GM23338 (cell line): ENCODE measurements around the gene RAD50.

ENCODE experiments used
- CREB1 ChIP-seq: fragments of 250-450 bp; sonication (Bioruptor Pico); IDR thresholded peaks from 2 replicates; pipeline ENCODE4 v1.5.0; 2020; ENCODE audit warnings: low read depth, mild to moderate bottlenecking, moderate library complexity
- EZH2 ChIP-seq: fragments of 200-600 bp; sonication (generic); IDR thresholded peaks from one replicate; pipeline ENCODE4 v1.8.0; 2017; ENCODE audit warnings: antibody characterized with exemption, mild to moderate bottlenecking, low read depth; ENCODE audit not compliant: unreplicated experiment
- EZH2phosphoT487 ChIP-seq: fragments of 200-600 bp; sonication (generic); IDR thresholded peaks from one replicate; pipeline ENCODE4 v1.8.1; 2018; ENCODE audit warnings: antibody characterized with exemption; ENCODE audit not compliant: unreplicated experiment
- POLR2AphosphoS5 ChIP-seq: IDR thresholded peaks from 2 replicates; pipeline ENCODE4 v1.6.1; 2016; ENCODE audit warnings: antibody characterized with exemption, low read depth
- STAT1 ChIP-seq: IDR thresholded peaks from one replicate; pipeline ENCODE4 v1.6.1; 2016; ENCODE audit warnings: antibody characterized with exemption; ENCODE audit not compliant: unreplicated experiment
- ZNF114 ChIP-seq: fragments of 250-450 bp; sonication (Bioruptor Pico); IDR thresholded peaks from 2 replicates; pipeline ENCODE4 v1.5.0; 2020; ENCODE audit warnings: mild to moderate bottlenecking, moderate library complexity
- ZNF331 ChIP-seq: fragments of 250-450 bp; sonication (Bioruptor Pico); IDR thresholded peaks from 2 replicates; pipeline ENCODE4 v1.5.0; 2020; ENCODE audit warnings: low read depth, mild to moderate bottlenecking, moderate library complexity
- TF ChIP-seq, protein P1 (sequence below), 2 experiments: fragments of 200-600 bp in 1 of 2; sonication (generic) in 1 of 2; conservative IDR thresholded peaks; 2 replicates each; pipeline versions ENCODE4 v1.5.1 to v1.6.1; 2016 to 2017; ENCODE audit warnings: antibody characterized with exemption in 2 of 2, low read depth in 2 of 2, mild to moderate bottlenecking in 2 of 2, moderate library complexity in 1 of 2
- TF ChIP-seq, protein P2 (sequence below): IDR thresholded peaks from one replicate; pipeline ENCODE4 v1.6.1; 2018; ENCODE audit warnings: antibody characterized with exemption; ENCODE audit not compliant: unreplicated experiment
- TF ChIP-seq, protein P3 (sequence below): IDR thresholded peaks from 2 replicates; pipeline ENCODE4 v1.6.1; 2016; ENCODE audit warnings: antibody characterized with exemption

DNA sequence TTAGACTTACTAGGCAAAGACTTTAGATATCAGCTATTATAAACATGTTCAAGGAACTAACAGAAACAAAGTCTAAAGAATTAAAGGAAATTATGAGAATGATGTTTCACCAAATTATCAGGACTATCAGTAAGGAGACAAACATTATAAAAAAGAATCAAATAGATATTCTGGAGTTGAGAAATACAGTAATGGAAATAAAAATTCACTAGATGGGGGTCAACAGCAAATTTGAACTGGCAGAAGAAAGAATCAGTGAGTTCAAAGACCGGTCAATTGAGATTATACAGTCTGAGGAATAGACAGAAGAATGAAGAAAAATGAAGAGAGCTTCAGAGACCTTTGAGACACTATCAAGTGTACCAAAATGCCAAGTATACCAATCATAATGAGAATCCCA, 91.6 kb downstream of the RAD50 start:
- TF ChIP-seq, protein P1, sequence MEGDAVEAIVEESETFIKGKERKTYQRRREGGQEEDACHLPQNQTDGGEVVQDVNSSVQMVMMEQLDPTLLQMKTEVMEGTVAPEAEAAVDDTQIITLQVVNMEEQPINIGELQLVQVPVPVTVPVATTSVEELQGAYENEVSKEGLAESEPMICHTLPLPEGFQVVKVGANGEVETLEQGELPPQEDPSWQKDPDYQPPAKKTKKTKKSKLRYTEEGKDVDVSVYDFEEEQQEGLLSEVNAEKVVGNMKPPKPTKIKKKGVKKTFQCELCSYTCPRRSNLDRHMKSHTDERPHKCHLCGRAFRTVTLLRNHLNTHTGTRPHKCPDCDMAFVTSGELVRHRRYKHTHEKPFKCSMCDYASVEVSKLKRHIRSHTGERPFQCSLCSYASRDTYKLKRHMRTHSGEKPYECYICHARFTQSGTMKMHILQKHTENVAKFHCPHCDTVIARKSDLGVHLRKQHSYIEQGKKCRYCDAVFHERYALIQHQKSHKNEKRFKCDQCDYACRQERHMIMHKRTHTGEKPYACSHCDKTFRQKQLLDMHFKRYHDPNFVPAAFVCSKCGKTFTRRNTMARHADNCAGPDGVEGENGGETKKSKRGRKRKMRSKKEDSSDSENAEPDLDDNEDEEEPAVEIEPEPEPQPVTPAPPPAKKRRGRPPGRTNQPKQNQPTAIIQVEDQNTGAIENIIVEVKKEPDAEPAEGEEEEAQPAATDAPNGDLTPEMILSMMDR (conservative IDR thresholded peaks at IDR 0.05; ENCODE audit: low read depth in 2 of 2): no peak
- no peak for TF ChIP-seq EZH2phosphoT487
- TF ChIP-seq POLR2AphosphoS5: no peak
- TF ChIP-seq, protein P2, sequence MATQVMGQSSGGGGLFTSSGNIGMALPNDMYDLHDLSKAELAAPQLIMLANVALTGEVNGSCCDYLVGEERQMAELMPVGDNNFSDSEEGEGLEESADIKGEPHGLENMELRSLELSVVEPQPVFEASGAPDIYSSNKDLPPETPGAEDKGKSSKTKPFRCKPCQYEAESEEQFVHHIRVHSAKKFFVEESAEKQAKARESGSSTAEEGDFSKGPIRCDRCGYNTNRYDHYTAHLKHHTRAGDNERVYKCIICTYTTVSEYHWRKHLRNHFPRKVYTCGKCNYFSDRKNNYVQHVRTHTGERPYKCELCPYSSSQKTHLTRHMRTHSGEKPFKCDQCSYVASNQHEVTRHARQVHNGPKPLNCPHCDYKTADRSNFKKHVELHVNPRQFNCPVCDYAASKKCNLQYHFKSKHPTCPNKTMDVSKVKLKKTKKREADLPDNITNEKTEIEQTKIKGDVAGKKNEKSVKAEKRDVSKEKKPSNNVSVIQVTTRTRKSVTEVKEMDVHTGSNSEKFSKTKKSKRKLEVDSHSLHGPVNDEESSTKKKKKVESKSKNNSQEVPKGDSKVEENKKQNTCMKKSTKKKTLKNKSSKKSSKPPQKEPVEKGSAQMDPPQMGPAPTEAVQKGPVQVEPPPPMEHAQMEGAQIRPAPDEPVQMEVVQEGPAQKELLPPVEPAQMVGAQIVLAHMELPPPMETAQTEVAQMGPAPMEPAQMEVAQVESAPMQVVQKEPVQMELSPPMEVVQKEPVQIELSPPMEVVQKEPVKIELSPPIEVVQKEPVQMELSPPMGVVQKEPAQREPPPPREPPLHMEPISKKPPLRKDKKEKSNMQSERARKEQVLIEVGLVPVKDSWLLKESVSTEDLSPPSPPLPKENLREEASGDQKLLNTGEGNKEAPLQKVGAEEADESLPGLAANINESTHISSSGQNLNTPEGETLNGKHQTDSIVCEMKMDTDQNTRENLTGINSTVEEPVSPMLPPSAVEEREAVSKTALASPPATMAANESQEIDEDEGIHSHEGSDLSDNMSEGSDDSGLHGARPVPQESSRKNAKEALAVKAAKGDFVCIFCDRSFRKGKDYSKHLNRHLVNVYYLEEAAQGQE: no peak
- TF ChIP-seq ZNF114 (CRISPR knock-in tag): no peak
- TF ChIP-seq CREB1: no peak
- TF ChIP-seq EZH2: no peak
- TF ChIP-seq, protein P3, sequence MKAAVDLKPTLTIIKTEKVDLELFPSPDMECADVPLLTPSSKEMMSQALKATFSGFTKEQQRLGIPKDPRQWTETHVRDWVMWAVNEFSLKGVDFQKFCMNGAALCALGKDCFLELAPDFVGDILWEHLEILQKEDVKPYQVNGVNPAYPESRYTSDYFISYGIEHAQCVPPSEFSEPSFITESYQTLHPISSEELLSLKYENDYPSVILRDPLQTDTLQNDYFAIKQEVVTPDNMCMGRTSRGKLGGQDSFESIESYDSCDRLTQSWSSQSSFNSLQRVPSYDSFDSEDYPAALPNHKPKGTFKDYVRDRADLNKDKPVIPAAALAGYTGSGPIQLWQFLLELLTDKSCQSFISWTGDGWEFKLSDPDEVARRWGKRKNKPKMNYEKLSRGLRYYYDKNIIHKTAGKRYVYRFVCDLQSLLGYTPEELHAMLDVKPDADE: no peak
- TF ChIP-seq STAT1: no peak
- TF ChIP-seq ZNF331 (CRISPR knock-in tag): no peak
